Stimulated activated CD8-positive, alpha-beta memory T cell treated with anti-CD3 and anti-CD28 coated beads, Interleukin-7, amount 100 ng/mL, for 4 hours (primary cell): ENCODE measurements around the gene BCAR1.

Experiments used
- DNase-seq, 2 donors: peaks; one replicate each; pipeline ENCODE4 v3.0.0-alpha.2; 2020; ENCODE audit warnings: low read depth in 2 of 2

Gene BCAR1

GRCh38 chr16:75204410-75204758, 47.0 kb downstream of the BCAR1 start:
- DNase-seq, result no peak

- DNase-seq, result no peak
These were observed 47.6 kb downstream of the BCAR1 start for GRCh38 chr16:75203667-75204409.

- no peak for DNase-seq
These were observed 48.3 kb downstream of the BCAR1 start for GRCh38 chr16:75203096-75203495.

GRCh38 chr16:75202069-75202590, 49.3 kb downstream of the BCAR1 start:
- no peak for DNase-seq

GRCh38 chr16:75198135-75198600, 53.3 kb downstream of the BCAR1 start:
- no peak for DNase-seq

- no peak for DNase-seq
These were observed 53.8 kb downstream of the BCAR1 start for GRCh38 chr16:75197522-75198134.

- no peak for DNase-seq
These were observed 54.6 kb downstream of the BCAR1 start for GRCh38 chr16:75196836-75197235.

GRCh38 chr16:75195811-75196790, 55.3 kb downstream of the BCAR1 start:
- DNase-seq, result no peak

- DNase-seq, result no peak
These were observed 57.5 kb downstream of the BCAR1 start for GRCh38 chr16:75193730-75194444.

- no peak for DNase-seq
These were observed 58.2 kb downstream of the BCAR1 start for GRCh38 chr16:75193265-75193650.

- no peak for DNase-seq
These were observed 58.7 kb downstream of the BCAR1 start for GRCh38 chr16:75192606-75193264.

- no peak for DNase-seq
These were observed 61.7 kb downstream of the BCAR1 start for GRCh38 chr16:75189638-75190245.

GRCh38 chr16:75188832-75189477, 62.5 kb downstream of the BCAR1 start:
- no peak for DNase-seq

- no peak for DNase-seq
These were observed 69.8 kb downstream of the BCAR1 start for GRCh38 chr16:75181630-75182029.

- DNase-seq, result no peak
These were observed 72.2 kb downstream of the BCAR1 start for GRCh38 chr16:75179208-75179607.
